H9 (cell line): Measurements from ENCODE around the gene ZNF814. TPM values are rescaled to one million over a fixed set of nuclear protein-coding genes. Genes with fewer than 3 reads are reported as not detected.

Source experiments
- DNase-seq: peaks from one replicate; pipeline ENCODE4 v3.0.0-alpha.2; 2017
- H2AFZ ChIP-seq: one replicate; pipeline ENCODE4 v1.6.1; 2013; ENCODE audit warnings: mild to moderate bottlenecking, low read length, control low read depth, moderate library complexity
- H2AK5ac ChIP-seq: 2 replicates; pipeline ENCODE4 v1.6.1; 2013; ENCODE audit warnings: low read length, control low read depth, mixed read lengths; ENCODE audit not compliant: insufficient read length
- H2BK120ac ChIP-seq: one replicate; pipeline ENCODE4 v1.6.1; 2013; ENCODE audit warnings: low read depth, mild to moderate bottlenecking, low read length, control low read depth, inconsistent platforms; ENCODE audit not compliant: poor library complexity, severe bottlenecking
- H2BK12ac ChIP-seq: 2 replicates; pipeline ENCODE4 v1.6.1; 2013; ENCODE audit warnings: low read length, control low read depth, mixed read lengths, low read depth; ENCODE audit not compliant: insufficient read length
- H2BK15ac ChIP-seq: 2 replicates; pipeline ENCODE4 v1.6.1; 2013; ENCODE audit warnings: low read depth, low read length, control low read depth
- H2BK20ac ChIP-seq: one replicate; pipeline ENCODE4 v1.6.1; 2013; ENCODE audit warnings: low read depth, mild to moderate bottlenecking, low read length, control low read depth, inconsistent platforms; ENCODE audit not compliant: poor library complexity, severe bottlenecking
- H2BK5ac ChIP-seq: 2 replicates; pipeline ENCODE4 v1.6.1; 2013; ENCODE audit warnings: low read length, control low read depth, mixed read lengths; ENCODE audit not compliant: insufficient read length
- H3K14ac ChIP-seq: 2 replicates; pipeline ENCODE4 v1.6.1; 2013; ENCODE audit warnings: low read length, control low read depth; ENCODE audit not compliant: insufficient read depth
- H3K18ac ChIP-seq: 2 replicates; pipeline ENCODE4 v1.6.1; 2013; ENCODE audit warnings: low read depth, mild to moderate bottlenecking, mixed read lengths, low read length, control low read depth; ENCODE audit not compliant: insufficient read length
- H3K23ac ChIP-seq: 2 replicates; pipeline ENCODE4 v1.6.1; 2013; ENCODE audit warnings: low read length, control low read depth, mixed read lengths, low read depth; ENCODE audit not compliant: insufficient read length
- H3K23me2 ChIP-seq: 2 replicates; pipeline ENCODE4 v1.6.1; 2013; ENCODE audit warnings: low read depth, mild to moderate bottlenecking, mixed read lengths, low read length, control low read depth; ENCODE audit not compliant: insufficient read length, poor library complexity, severe bottlenecking
- H3K27ac ChIP-seq: 2 replicates; pipeline ENCODE4 v1.5.1; 2013; ENCODE audit warnings: low read length, control low read depth, mixed read lengths, low read depth; ENCODE audit not compliant: insufficient read length
- H3K27me3 ChIP-seq: 2 replicates; pipeline ENCODE4 v1.6.1; 2013; ENCODE audit warnings: low read length, control low read depth, inconsistent platforms; ENCODE audit not compliant: insufficient read depth
- H3K4ac ChIP-seq: 2 replicates; pipeline ENCODE4 v1.6.1; 2013; ENCODE audit warnings: low read depth, mild to moderate bottlenecking, control low read depth, inconsistent platforms, low read length, moderate library complexity
- H3K4me1 ChIP-seq: 2 replicates; pipeline ENCODE4 v1.6.1; 2013; ENCODE audit warnings: low read length, control low read depth, inconsistent platforms; ENCODE audit not compliant: insufficient read depth
- H3K4me2 ChIP-seq: 2 replicates; pipeline ENCODE4 v1.6.1; 2013; ENCODE audit warnings: low read length, control low read depth, mixed read lengths; ENCODE audit not compliant: insufficient read length, insufficient read depth
- H3K56ac ChIP-seq: 2 replicates; pipeline ENCODE4 v1.6.1; 2013; ENCODE audit warnings: low read depth, mild to moderate bottlenecking, mixed read lengths, low read length, control low read depth; ENCODE audit not compliant: insufficient read length
- H3K79me1 ChIP-seq: 2 replicates; pipeline ENCODE4 v1.6.1; 2013; ENCODE audit warnings: low read depth, mild to moderate bottlenecking, moderate library complexity, low read length, control low read depth, inconsistent platforms; ENCODE audit not compliant: insufficient read depth, poor library complexity, severe bottlenecking
- H3K79me2 ChIP-seq: 2 replicates; pipeline ENCODE4 v1.6.1; 2013; ENCODE audit warnings: low read length, control low read depth, inconsistent platforms; ENCODE audit not compliant: insufficient read depth
- H3K9ac ChIP-seq: 2 replicates; pipeline ENCODE4 v1.6.1; 2013; ENCODE audit warnings: low read length, control low read depth, mixed read lengths; ENCODE audit not compliant: insufficient read length; ENCODE audit errors: extremely low read depth
- H3K9me3 ChIP-seq: one replicate; pipeline ENCODE4 v1.6.1; 2013; ENCODE audit warnings: low read depth, low read length, inconsistent platforms; ENCODE audit not compliant: control insufficient read depth
- H3T11ph ChIP-seq: one replicate; pipeline ENCODE4 v1.6.1; 2013; ENCODE audit warnings: mild to moderate bottlenecking, low read length, control low read depth, inconsistent platforms
- H4K20me1 ChIP-seq: one replicate; pipeline ENCODE4 v1.6.1; 2013; ENCODE audit not compliant: control insufficient read depth, insufficient read length, insufficient read depth
- H4K5ac ChIP-seq: 2 replicates; pipeline ENCODE4 v1.6.1; 2013; ENCODE audit warnings: low read depth, mild to moderate bottlenecking, mixed read lengths, low read length, control low read depth; ENCODE audit not compliant: insufficient read length
- H4K8ac ChIP-seq: replicated peaks from 2 replicates; pipeline ENCODE4 v1.6.1; 2013; ENCODE audit warnings: low read length, control low read depth, mixed read lengths, low read depth; ENCODE audit not compliant: insufficient read length
- H4K91ac ChIP-seq: 2 replicates; pipeline ENCODE4 v1.6.1; 2013; ENCODE audit warnings: low read depth, mild to moderate bottlenecking, moderate library complexity, mixed read lengths, low read length, control low read depth; ENCODE audit not compliant: insufficient read length
- H3K27ac Mint-ChIP-seq, 3 experiments: 2 replicates in 2 of 3; 3 replicates in 1 of 3; pipeline ENCODE4 v1.8.0; 2020 to 2021; ENCODE audit warnings: mixed read lengths in 3 of 3, mild to moderate bottlenecking in 1 of 3, moderate library complexity in 1 of 3
- H3K27me3 Mint-ChIP-seq: 2 replicates; pipeline ENCODE4 v1.8.0; 2021; ENCODE audit warnings: low read depth, mild to moderate bottlenecking, moderate library complexity, mixed read lengths
- H3K36me3 Mint-ChIP-seq, 3 experiments: 2 replicates in 2 of 3; 3 replicates in 1 of 3; pipeline ENCODE4 v1.8.0; 2020 to 2021; ENCODE audit warnings: low read depth in 3 of 3, mixed read lengths in 3 of 3; ENCODE audit not compliant: insufficient read depth in 1 of 3
- H3K4me1 Mint-ChIP-seq, 2 experiments: 2 replicates each; pipeline ENCODE4 v1.8.0; 2020; ENCODE audit warnings: mixed read lengths in 2 of 2
- H3K4me3 Mint-ChIP-seq, 2 experiments: 2 replicates in 1 of 2; 3 replicates in 1 of 2; pipeline ENCODE4 v1.8.0; 2020 to 2021; ENCODE audit warnings: mild to moderate bottlenecking in 2 of 2, mixed read lengths in 2 of 2, moderate library complexity in 1 of 2
- H3K9me3 Mint-ChIP-seq, 2 experiments: 2 replicates in 1 of 2; 3 replicates in 1 of 2; pipeline ENCODE4 v1.8.0; 2020; ENCODE audit warnings: mild to moderate bottlenecking in 2 of 2, mixed read lengths in 2 of 2, moderate library complexity in 1 of 2
- total RNA-seq: library from RNA; stranded (reverse); gene quantifications from 2 replicates; pipeline ENCODE4 v1.2.1, GENCODE V29; 2021
- TF ChIP-seq, protein P1 (sequence below): fragments of 200-600 bp; sonication (generic); conservative IDR thresholded peaks from 3 replicates; pipeline ENCODE4 v1.8.0; 2021; ENCODE audit warnings: antibody characterized with exemption, mild to moderate bottlenecking

Gene ZNF814
- total RNA-seq, 1 experiment from 2014 or later = 103 TPM

DNA sequence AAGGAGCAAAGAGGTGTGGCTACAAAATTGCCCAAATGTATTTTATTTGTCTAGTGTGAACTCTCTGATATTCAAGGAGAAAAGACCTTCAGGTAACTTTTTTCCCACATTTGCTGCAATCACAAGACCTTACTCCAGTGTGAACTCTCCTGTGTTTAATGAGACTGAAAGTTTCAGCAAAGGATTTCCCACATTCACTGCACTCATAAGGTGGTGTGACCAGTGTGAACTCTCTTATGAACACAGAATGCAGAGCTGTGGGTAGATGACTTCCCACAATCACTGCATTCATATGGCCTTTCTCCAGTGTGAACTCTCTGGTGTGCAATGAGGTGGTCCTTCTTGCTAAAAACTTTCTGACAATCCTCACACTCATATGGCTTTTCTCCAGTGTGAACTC is 16.4 kb downstream of the ZNF814 start:
- no peak for DNase-seq
- no peak overlapping the region for H2BK5ac ChIP-seq
- H2BK20ac ChIP-seq = no peak overlapping the region
- H2BK15ac ChIP-seq = no peak overlapping the region
- H2AFZ ChIP-seq = no peak overlapping the region
- H3K4me1 ChIP-seq = no peaks in the 10 kb centered on the region
- 0 out of 2 replicates have a peak, but pooled peaks cover 2% of the 10 kb centered on the region for H3K27me3 ChIP-seq
- 0 out of 4 replicates have a peak, but pooled peaks cover 0 to 4% of the 10 kb centered on the region in 2 experiments for H3K4me1 Mint-ChIP-seq
- H3K36me3 Mint-ChIP-seq = peaks cover 83 to 91% (median 90%) of the 10 kb centered on the region in 3 experiments
- H3K27ac ChIP-seq = no peak overlapping the region
- no peak overlapping the region for H3K4me3 Mint-ChIP-seq
- H4K8ac ChIP-seq = no peak overlapping the region
- H3T11ph ChIP-seq = no peak overlapping the region
- peaks cover 44% of the 10 kb centered on the region for H3K9me3 ChIP-seq
- H2BK12ac ChIP-seq = no peak overlapping the region
- peaks cover under 1% of the 10 kb centered on the region for H3K79me1 ChIP-seq
- no peak overlapping the region for H3K27ac Mint-ChIP-seq
- no peaks in the 10 kb centered on the region for H3K23me2 ChIP-seq
- no peak overlapping the region for H2AK5ac ChIP-seq
- no peak overlapping the region for H4K5ac ChIP-seq
- H3K23ac ChIP-seq = no peak overlapping the region
- no peak overlapping the region for H2BK120ac ChIP-seq
- no peak overlapping the region for H3K4me2 ChIP-seq
- peaks cover 62 to 66% of the 10 kb centered on the region in 2 experiments for H3K9me3 Mint-ChIP-seq
- peaks cover 3% of the 10 kb centered on the region; the same call in 1 of the 2 replicates for H3K27me3 Mint-ChIP-seq
- H3K14ac ChIP-seq = no peak overlapping the region
- no peak overlapping the region for H3K4ac ChIP-seq
- H4K20me1 ChIP-seq = no peaks in the 10 kb centered on the region
- H3K56ac ChIP-seq = no peak overlapping the region
- no peak overlapping the region for H3K18ac ChIP-seq
- H3K9ac ChIP-seq = no peak overlapping the region
- TF ChIP-seq, protein P1, sequence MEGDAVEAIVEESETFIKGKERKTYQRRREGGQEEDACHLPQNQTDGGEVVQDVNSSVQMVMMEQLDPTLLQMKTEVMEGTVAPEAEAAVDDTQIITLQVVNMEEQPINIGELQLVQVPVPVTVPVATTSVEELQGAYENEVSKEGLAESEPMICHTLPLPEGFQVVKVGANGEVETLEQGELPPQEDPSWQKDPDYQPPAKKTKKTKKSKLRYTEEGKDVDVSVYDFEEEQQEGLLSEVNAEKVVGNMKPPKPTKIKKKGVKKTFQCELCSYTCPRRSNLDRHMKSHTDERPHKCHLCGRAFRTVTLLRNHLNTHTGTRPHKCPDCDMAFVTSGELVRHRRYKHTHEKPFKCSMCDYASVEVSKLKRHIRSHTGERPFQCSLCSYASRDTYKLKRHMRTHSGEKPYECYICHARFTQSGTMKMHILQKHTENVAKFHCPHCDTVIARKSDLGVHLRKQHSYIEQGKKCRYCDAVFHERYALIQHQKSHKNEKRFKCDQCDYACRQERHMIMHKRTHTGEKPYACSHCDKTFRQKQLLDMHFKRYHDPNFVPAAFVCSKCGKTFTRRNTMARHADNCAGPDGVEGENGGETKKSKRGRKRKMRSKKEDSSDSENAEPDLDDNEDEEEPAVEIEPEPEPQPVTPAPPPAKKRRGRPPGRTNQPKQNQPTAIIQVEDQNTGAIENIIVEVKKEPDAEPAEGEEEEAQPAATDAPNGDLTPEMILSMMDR = no peak
- peaks cover 16% of the 10 kb centered on the region; the same call in 1 of the 2 replicates for H3K79me2 ChIP-seq
- no peak overlapping the region for H4K91ac ChIP-seq
